ENCODE measurements around the gene IP6K3.

IP6K3 gene

GRCh38 chr6:33758815-33759216 is 12.1 kb upstream of the IP6K3 start:
- Histone ChIP-seq H3K4ac (ENCODE audit: low read length) (no peak overlapping the region), H2BK12ac (ENCODE audit: low read length) (no peak overlapping the region), H3K4me1 (ENCODE audit: control insufficient read depth in 2 of 2, insufficient read depth in 1 of 2, low read depth in 1 of 2, low read length in 2 of 2) (peaks cover 15 to 16% of the 10 kb centered on the region in 2 donors), H2AK5ac (ENCODE audit: low read depth, low read length) (no peak overlapping the region), H2BK5ac (ENCODE audit: low read length) (no peak overlapping the region), H3K27me3 (ENCODE audit: control insufficient read depth in 3 of 3, insufficient read depth in 3 of 3, low read depth in 1 of 3, low read length in 3 of 3) (peaks cover 0 to 4% (median 0%) of the 10 kb centered on the region in 3 experiments), H3K36me3 (replicated peaks in 1 of 2; ENCODE audit: control insufficient read depth in 2 of 2, insufficient read depth in 2 of 2, low read length in 2 of 2) (no peaks in the 10 kb centered on the region), H2AFZ (ENCODE audit: low read length) (no peak overlapping the region), H3K79me1 (ENCODE audit: low read depth, low read length) (no peaks in the 10 kb centered on the region), H3K9ac (ENCODE audit: low read depth, low read length, poor library complexity) (no peak overlapping the region), H3K27ac (replicated peaks; ENCODE audit: low read length) (no peak overlapping the region), H3K14ac (ENCODE audit: low read length) (no peak overlapping the region), H2BK120ac (ENCODE audit: low read depth, low read length) (no peak overlapping the region), H4K8ac (ENCODE audit: low read depth, low read length) (no peak overlapping the region), H4K91ac (ENCODE audit: low read depth, low read length, poor library complexity) (no peak overlapping the region), H2BK15ac (ENCODE audit: low read length) (no peak overlapping the region), H3K23ac (ENCODE audit: low read depth, low read length, poor library complexity) (no peak overlapping the region), H3K4me2 (ENCODE audit: insufficient read depth, low read length, poor library complexity, severe bottlenecking) (no peak overlapping the region), H3K4me3 (ENCODE audit: low read length in 2 of 2) (no peak overlapping the region), H3K18ac (ENCODE audit: low read length) (no peak overlapping the region), H3K9me3 (replicated peaks in 1 of 2; ENCODE audit: control insufficient read depth in 2 of 2, insufficient read depth in 1 of 2, low read depth in 1 of 2, low read length in 2 of 2) (no peaks in the 10 kb centered on the region)
- DNase-seq (ENCODE audit: low spot score) = no peak
- WGBS, 2 donors (ENCODE audit: extremely low coverage in 2 of 2, insufficient read length in 2 of 2, insufficient replicate concordance in 1 of 2) = no CpG with 5 or more reads among the region's 7 CpGs

- Histone ChIP-seq H3K9ac (ENCODE audit: low read depth, low read length, poor library complexity) (no peak overlapping the region), H2AK5ac (ENCODE audit: low read depth, low read length) (peak overlapping the region; percentile 54), H3K36me3 (replicated peaks in 1 of 2; ENCODE audit: control insufficient read depth in 2 of 2, insufficient read depth in 2 of 2, low read length in 2 of 2) (no peaks in the 10 kb centered on the region), H4K8ac (ENCODE audit: low read depth, low read length) (no peak overlapping the region), H2BK12ac (ENCODE audit: low read length) (no peak overlapping the region), H3K27ac (replicated peaks; ENCODE audit: low read length) (no peak overlapping the region), H3K18ac (ENCODE audit: low read length) (no peak overlapping the region), H2BK120ac (ENCODE audit: low read depth, low read length) (no peak overlapping the region), H4K91ac (ENCODE audit: low read depth, low read length, poor library complexity) (no peak overlapping the region), H3K79me1 (ENCODE audit: low read depth, low read length) (no peaks in the 10 kb centered on the region), H3K14ac (ENCODE audit: low read length) (no peak overlapping the region), H3K4ac (ENCODE audit: low read length) (no peak overlapping the region), H3K4me1 (ENCODE audit: control insufficient read depth in 2 of 2, insufficient read depth in 1 of 2, low read depth in 1 of 2, low read length in 2 of 2) (peaks cover 15 to 16% of the 10 kb centered on the region in 2 donors), H2BK15ac (ENCODE audit: low read length) (no peak overlapping the region), H3K9me3 (replicated peaks in 1 of 2; ENCODE audit: control insufficient read depth in 2 of 2, insufficient read depth in 1 of 2, low read depth in 1 of 2, low read length in 2 of 2) (no peaks in the 10 kb centered on the region), H3K4me2 (ENCODE audit: insufficient read depth, low read length, poor library complexity, severe bottlenecking) (no peak overlapping the region), H3K27me3 (ENCODE audit: control insufficient read depth in 3 of 3, insufficient read depth in 3 of 3, low read depth in 1 of 3, low read length in 3 of 3) (no peaks in the 10 kb centered on the region), H3K23ac (ENCODE audit: low read depth, low read length, poor library complexity) (no peak overlapping the region), H3K4me3 (ENCODE audit: low read length in 2 of 2) (no peak overlapping the region), H2BK5ac (ENCODE audit: low read length) (no peak overlapping the region), H2AFZ (ENCODE audit: low read length) (no peak overlapping the region)
- DNase-seq (ENCODE audit: low spot score) = no peak
- WGBS, 2 donors (ENCODE audit: extremely low coverage in 2 of 2, insufficient read length in 2 of 2, insufficient replicate concordance in 1 of 2) = no CpG with 5 or more reads among the region's 10 CpGs
These were observed 11.2 kb upstream of the IP6K3 start for GRCh38 chr6:33757906-33758305.

- Histone ChIP-seq H4K91ac (ENCODE audit: low read depth, low read length, poor library complexity) (no peak overlapping the region), H3K9me3 (replicated peaks in 1 of 2; ENCODE audit: control insufficient read depth in 2 of 2, insufficient read depth in 1 of 2, low read depth in 1 of 2, low read length in 2 of 2) (no peaks in the 10 kb centered on the region), H2BK5ac (ENCODE audit: low read length) (peak overlapping the region; percentile 77), H3K18ac (ENCODE audit: low read length) (no peak overlapping the region), H2AFZ (ENCODE audit: low read length) (no peak overlapping the region), H3K4me3 (ENCODE audit: low read length in 2 of 2) (no peak overlapping the region), H2AK5ac (ENCODE audit: low read depth, low read length) (peak overlapping the region; percentile 89), H2BK15ac (ENCODE audit: low read length) (peak overlapping the region; percentile 14), H3K23ac (ENCODE audit: low read depth, low read length, poor library complexity) (peak overlapping the region; percentile 37), H3K27me3 (ENCODE audit: control insufficient read depth in 3 of 3, insufficient read depth in 3 of 3, low read depth in 1 of 3, low read length in 3 of 3) (no peaks in the 10 kb centered on the region), H3K4me1 (ENCODE audit: control insufficient read depth in 2 of 2, insufficient read depth in 1 of 2, low read depth in 1 of 2, low read length in 2 of 2) (peaks cover 19 to 20% of the 10 kb centered on the region in 2 donors), H3K14ac (ENCODE audit: low read length) (no peak overlapping the region), H2BK12ac (ENCODE audit: low read length) (no peak overlapping the region), H3K9ac (ENCODE audit: low read depth, low read length, poor library complexity) (no peak overlapping the region), H2BK120ac (ENCODE audit: low read depth, low read length) (no peak overlapping the region), H3K79me1 (ENCODE audit: low read depth, low read length) (no peaks in the 10 kb centered on the region), H3K4me2 (ENCODE audit: insufficient read depth, low read length, poor library complexity, severe bottlenecking) (no peak overlapping the region), H4K8ac (ENCODE audit: low read depth, low read length) (no peak overlapping the region), H3K4ac (ENCODE audit: low read length) (no peak overlapping the region), H3K27ac (replicated peaks; ENCODE audit: low read length) (no peak overlapping the region), H3K36me3 (replicated peaks in 1 of 2; ENCODE audit: control insufficient read depth in 2 of 2, insufficient read depth in 2 of 2, low read length in 2 of 2) (no peaks in the 10 kb centered on the region)
- DNase-seq (ENCODE audit: low spot score) = no peak
- WGBS, 2 donors (ENCODE audit: extremely low coverage in 2 of 2, insufficient read length in 2 of 2, insufficient replicate concordance in 1 of 2) = no CpG with 5 or more reads among the region's 3 CpGs
These were observed 10.4 kb upstream of the IP6K3 start for GRCh38 chr6:33757113-33757512.

GRCh38 chr6:33756211-33756954 is 9.7 kb upstream of the IP6K3 start:
- DNase-seq (ENCODE audit: low spot score) = no peak
- Histone ChIP-seq H3K9ac (ENCODE audit: low read depth, low read length, poor library complexity) (no peak overlapping the region), H2BK5ac (ENCODE audit: low read length) (peak overlapping the region; percentile 77), H2AK5ac (ENCODE audit: low read depth, low read length) (peak overlapping the region; percentile 89), H4K8ac (ENCODE audit: low read depth, low read length) (no peak overlapping the region), H3K27me3 (ENCODE audit: control insufficient read depth in 3 of 3, insufficient read depth in 3 of 3, low read depth in 1 of 3, low read length in 3 of 3) (no peaks in the 10 kb centered on the region), H3K4ac (ENCODE audit: low read length) (no peak overlapping the region), H3K14ac (ENCODE audit: low read length) (no peak overlapping the region), H3K23ac (ENCODE audit: low read depth, low read length, poor library complexity) (peak overlapping the region; percentile 37), H2BK15ac (ENCODE audit: low read length) (peak overlapping the region; percentile 14), H2BK12ac (ENCODE audit: low read length) (no peak overlapping the region), H3K18ac (ENCODE audit: low read length) (no peak overlapping the region), H3K79me1 (ENCODE audit: low read depth, low read length) (no peaks in the 10 kb centered on the region), H2AFZ (ENCODE audit: low read length) (no peak overlapping the region), H3K9me3 (replicated peaks in 1 of 2; ENCODE audit: control insufficient read depth in 2 of 2, insufficient read depth in 1 of 2, low read depth in 1 of 2, low read length in 2 of 2) (no peaks in the 10 kb centered on the region), H3K4me1 (ENCODE audit: control insufficient read depth in 2 of 2, insufficient read depth in 1 of 2, low read depth in 1 of 2, low read length in 2 of 2) (peaks cover 19 to 21% of the 10 kb centered on the region in 2 donors), H3K4me3 (ENCODE audit: low read length in 2 of 2) (no peak overlapping the region), H4K91ac (ENCODE audit: low read depth, low read length, poor library complexity) (no peak overlapping the region), H3K27ac (replicated peaks; ENCODE audit: low read length) (no peak overlapping the region), H3K36me3 (replicated peaks in 1 of 2; ENCODE audit: control insufficient read depth in 2 of 2, insufficient read depth in 2 of 2, low read length in 2 of 2) (no peaks in the 10 kb centered on the region), H3K4me2 (ENCODE audit: insufficient read depth, low read length, poor library complexity, severe bottlenecking) (no peak overlapping the region), H2BK120ac (ENCODE audit: low read depth, low read length) (no peak overlapping the region)
- no CpG with 5 or more reads among the region's 12 CpGs for WGBS, 2 donors (ENCODE audit: extremely low coverage in 2 of 2, insufficient read length in 2 of 2, insufficient replicate concordance in 1 of 2)
